Epithelial cell of proximal tubule (primary cell): Measurements from ENCODE around the gene RAB24. TPM values are rescaled to one million over a fixed set of nuclear protein-coding genes. Genes with fewer than 3 reads are reported as not detected.
"Not testable (repeated sequence)": the region's sequence is repeated elsewhere in the genome, so short reads cannot be mapped to it uniquely, and the experiment has no call there.

Experiments
- DNase-seq: peaks from one replicate; pipeline ENCODE4 v3.0.0-alpha.2; 2011; ENCODE audit warnings: low read depth
- H3K4me3 ChIP-seq: 2 replicates; pipeline ENCODE4 v1.5.1; 2011; ENCODE audit warnings: low read depth, mild to moderate bottlenecking, low read length
- CTCF ChIP-seq: conservative IDR thresholded peaks from 2 replicates; pipeline ENCODE4 v1.5.1; 2012; ENCODE audit warnings: low read depth, mild to moderate bottlenecking, low read length
- total RNA-seq: library from RNA; depleted of rRNA; stranded (reverse); fragments of >200 nt; gene quantifications from 2 replicates; pipeline ENCODE4 v1.2.3, GENCODE V29; 2015

RAB24 gene
- total RNA-seq, 1 donor from 2014 or later = 22.4 TPM

- TF ChIP-seq CTCF = no peak
- no peak overlapping the region for H3K4me3 ChIP-seq
- no peak for DNase-seq
Observed at GRCh38 chr5:177347699-177348098, 44.2 kb upstream of the RAB24 start.

GRCh38 chr5:177346820-177347219 lies 43.3 kb upstream of the RAB24 start:
- TF ChIP-seq CTCF = no peak
- no peak for DNase-seq
- H3K4me3 ChIP-seq = no peak overlapping the region

- no peak overlapping the region for H3K4me3 ChIP-seq
- TF ChIP-seq CTCF = no peak
- no peak for DNase-seq
Observed at GRCh38 chr5:177344891-177345290, 41.4 kb upstream of the RAB24 start.

GRCh38 chr5:177343777-177344176 lies 40.3 kb upstream of the RAB24 start:
- H3K4me3 ChIP-seq = no peak overlapping the region
- no peak for DNase-seq
- TF ChIP-seq CTCF = no peak

GRCh38 chr5:177343000-177343399 lies 39.5 kb upstream of the RAB24 start:
- not testable (repeated sequence) for DNase-seq, H3K4me3 ChIP-seq

- no peak overlapping the region for H3K4me3 ChIP-seq
- DNase-seq = no peak
- TF ChIP-seq CTCF = no peak
Observed at GRCh38 chr5:177339107-177339638, 35.7 kb upstream of the RAB24 start.

GRCh38 chr5:177338251-177339106 lies 35.0 kb upstream of the RAB24 start:
- no peak overlapping the region for H3K4me3 ChIP-seq
- DNase-seq = no peak
- TF ChIP-seq CTCF = no peak
